NCI-H2196 treated with DMSO at 0.1 percent for 48 hours (cell line): ENCODE data around the gene ADAM12.

Experiments
- DNase-seq: peaks from one replicate; lab custom pipeline; 2025; ENCODE audit not compliant: unreplicated experiment; lab: John Stamatoyannopoulos, UW

Gene ADAM12

DNA sequence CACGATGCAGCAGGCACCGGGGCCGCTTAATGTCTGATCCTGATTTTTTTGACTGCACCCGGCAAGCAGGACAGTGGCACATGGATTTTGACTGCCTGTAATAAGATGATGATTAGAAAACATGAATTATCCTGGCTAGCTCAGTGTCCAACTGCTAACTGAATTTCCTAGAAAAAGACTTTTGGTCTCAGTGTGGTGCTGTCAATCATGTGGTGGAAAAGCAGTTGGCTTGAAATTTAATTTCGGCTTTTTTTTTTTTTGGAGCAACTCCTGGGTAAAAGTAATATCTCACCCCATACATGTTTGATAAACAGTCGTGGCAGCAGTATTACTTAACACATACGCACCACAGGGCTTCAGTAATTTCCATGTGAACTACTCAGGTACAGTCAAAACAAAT is 264.2 kb downstream of the ADAM12 start:
- no peak for DNase-seq

DNA sequence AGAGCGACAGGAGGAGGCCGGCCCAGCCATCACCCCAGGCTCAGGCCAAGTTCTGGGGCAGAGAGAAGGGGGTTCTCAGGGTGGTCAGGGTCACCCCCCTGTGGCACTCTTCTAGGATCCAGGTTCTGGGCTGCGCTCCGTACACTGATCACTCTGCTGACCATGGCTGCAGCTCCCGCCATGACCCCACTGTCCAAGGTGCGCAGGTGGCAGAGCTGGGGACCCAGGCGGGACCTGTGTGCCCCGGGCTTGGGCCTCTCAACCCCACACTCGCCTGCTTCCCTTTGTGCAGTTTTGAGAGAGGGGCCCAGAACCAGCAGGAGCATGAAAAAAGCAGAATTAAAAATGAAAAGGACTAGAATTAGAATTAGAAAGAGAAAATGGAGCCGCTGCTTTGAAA is 264.8 kb downstream of the ADAM12 start:
- no peak for DNase-seq

DNA sequence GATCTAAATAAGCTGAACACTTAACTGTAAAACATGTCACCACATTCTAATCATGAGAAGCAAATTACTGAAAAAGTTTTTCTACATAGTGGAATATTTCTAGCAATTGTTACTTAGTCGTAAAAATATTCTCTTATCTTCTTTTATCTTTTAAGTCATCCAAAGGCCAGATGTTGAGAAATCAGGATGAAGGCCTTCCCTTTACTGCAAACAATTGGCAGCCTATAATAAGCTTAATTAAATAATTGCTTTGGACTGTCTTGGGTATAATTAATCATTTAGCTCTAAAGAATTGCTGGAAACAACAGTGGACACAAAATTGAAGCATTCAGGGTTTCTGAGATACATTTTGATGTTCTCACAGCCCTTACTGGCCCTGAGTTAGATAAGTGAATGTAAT is 265.4 kb downstream of the ADAM12 start:
- DNase-seq, result no peak

DNA sequence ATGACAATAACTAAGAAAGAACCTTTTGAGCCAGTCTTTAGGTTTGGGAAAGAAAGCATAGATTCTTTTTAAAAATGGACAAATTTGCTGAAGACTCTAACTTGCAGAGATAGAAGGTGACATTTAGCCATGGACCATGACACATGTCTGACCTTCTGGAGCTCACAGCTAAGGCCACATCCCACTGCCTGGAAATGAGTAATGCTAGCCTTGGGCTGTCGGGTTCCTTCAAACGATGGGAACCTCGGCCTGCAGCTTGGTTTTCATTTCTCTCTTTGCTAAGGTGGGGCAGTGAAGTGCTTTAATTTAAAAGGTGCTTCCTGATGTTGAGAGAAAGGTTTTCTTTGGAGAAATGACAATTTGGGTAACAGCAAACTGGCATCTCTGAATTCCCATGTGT is 268.7 kb downstream of the ADAM12 start:
- no peak for DNase-seq

GRCh38 chr10:126118476-126118875 is 269.8 kb downstream of the ADAM12 start:
- DNase-seq, result no peak

DNA sequence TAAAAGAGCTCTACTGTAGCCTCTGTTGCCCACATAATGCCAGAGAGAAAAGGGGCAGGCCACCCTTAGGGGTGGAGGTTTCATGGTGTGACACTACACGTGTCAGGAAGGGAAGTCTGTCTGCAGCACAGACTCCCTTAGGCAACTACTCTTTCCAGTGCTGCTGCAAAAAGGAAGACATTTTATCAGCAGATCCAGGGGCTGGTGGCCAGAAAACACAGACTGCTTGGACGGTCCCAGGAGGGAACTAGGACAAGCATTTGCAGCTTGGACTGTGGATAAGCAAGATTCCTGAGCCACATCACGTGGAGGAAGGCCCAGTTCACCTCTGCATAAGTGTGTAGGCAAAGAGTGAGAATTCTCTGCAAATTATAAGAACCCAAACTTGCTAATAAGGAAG is 271.1 kb downstream of the ADAM12 start:
- DNase-seq, result no peak

GRCh38 chr10:126115886-126116285 is 272.4 kb downstream of the ADAM12 start:
- DNase-seq, result no peak

DNA sequence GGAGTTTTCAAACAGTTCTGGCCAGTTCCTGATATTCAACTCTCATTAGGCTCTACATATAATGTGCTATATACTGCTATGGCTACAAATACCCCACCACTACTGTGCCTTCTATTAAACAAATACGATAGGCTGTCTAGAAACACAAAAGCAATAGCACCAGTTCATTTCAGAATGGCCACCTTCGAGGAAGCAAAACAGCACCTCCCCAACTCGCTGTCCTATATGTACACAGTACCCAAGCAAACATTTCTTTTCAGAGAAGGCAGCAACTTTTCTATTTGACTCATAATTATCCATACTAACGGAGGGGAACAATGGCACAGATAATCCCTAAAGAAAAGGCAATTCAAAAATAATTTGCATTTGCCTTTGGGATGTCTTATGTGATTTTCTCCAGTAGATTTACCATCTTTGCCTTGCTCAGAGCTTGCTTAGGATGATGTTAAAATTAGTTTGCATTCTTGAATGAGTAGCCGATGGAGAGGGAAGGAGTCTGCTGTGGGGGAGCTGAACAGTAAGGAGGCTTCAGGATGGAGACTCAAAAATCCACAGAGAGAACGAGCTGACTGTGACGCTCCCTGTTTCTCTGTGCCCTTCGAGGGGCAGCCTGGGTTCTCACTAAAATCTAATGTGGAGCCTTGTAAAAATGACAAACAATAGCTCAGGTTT is 273.3 kb downstream of the ADAM12 start:
- no peak for DNase-seq

DNA sequence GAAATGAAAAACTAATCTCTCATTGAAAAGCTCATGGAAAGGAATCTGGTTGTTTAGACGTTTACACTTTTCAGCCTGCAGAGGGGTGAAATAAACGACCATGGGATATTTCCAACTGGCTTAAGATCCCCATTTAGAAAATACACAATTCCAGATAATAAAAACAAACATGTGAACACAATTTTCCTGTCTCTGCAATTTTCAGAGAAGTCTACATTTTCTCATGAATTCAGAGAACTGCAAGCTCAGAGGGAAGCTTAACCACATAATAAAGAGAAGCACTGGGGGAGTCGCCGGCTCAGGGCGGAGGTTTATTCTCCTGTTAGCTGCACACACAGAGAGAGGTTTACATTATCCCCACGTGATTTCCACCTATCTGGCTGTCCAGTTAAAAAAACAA is 276.8 kb downstream of the ADAM12 start:
- DNase-seq, result no peak

- DNase-seq, result no peak
These were observed 277.6 kb downstream of the ADAM12 start for GRCh38 chr10:126110489-126111180.

DNA sequence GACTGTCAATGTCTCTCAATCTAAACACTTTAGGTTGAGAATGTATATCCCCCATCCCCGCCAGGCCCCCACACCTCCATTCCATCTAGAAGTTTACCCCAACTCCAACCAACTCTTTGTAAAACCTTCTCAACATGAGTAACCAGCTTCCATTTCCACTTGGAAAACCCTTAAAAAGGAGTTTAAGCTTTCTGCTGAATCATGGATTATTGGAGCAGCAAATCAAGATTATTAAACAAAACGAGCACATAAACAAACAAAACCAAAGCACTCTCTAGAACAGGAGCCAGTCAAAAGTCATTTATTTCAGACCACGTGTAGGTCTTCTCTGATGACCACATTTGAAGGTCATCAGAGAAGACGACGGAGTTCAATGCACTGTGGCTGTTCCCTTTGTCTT is 278.4 kb downstream of the ADAM12 start:
- no peak for DNase-seq

- DNase-seq, result no peak
These were observed 279.6 kb downstream of the ADAM12 start for GRCh38 chr10:126108693-126109092.

DNA sequence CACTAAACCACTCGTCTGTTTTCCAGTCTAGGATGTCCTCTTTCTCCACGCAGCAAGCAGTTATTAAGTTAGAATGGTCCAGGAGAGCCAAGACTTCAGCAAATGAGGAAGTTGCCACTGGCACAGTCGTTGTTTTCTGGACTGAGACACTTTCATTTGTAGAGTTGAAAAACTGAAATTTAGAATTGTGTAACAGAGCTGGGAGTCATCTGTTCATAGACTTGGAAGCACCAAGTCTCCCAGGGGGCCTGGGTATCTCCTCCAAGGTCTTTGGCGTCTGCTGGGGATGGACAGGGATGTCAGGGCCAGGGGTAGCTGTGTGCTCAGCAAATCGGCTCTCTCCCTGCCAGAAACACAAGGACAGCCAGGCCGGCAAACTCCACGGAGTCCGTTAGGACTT is 283.5 kb downstream of the ADAM12 start:
- no peak for DNase-seq

- no peak for DNase-seq
These were observed 285.6 kb downstream of the ADAM12 start for GRCh38 chr10:126102636-126103035.

- DNase-seq, result no peak
These were observed 286.5 kb downstream of the ADAM12 start for GRCh38 chr10:126101736-126102135.

DNA sequence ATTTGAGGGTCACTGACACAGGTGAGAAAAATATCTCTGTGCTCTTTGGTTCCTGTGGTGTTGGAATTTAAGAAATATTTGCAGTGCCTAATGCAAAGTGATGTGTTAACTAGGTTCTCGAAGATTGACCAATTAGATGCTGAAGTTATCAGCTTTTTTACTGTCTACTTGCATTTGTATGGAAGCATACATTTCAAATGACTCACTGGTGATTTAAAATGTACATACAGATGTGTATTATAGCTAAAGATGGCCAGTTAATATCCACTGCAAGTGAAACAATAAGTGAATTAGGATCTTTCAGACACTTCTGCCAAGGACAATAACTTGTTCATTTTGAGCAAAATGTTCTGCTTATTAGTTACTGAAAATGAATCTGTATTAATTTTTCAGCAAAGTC is 287.0 kb downstream of the ADAM12 start:
- no peak for DNase-seq

- no peak for DNase-seq
These were observed 288.9 kb downstream of the ADAM12 start for GRCh38 chr10:126099366-126099765.

DNA sequence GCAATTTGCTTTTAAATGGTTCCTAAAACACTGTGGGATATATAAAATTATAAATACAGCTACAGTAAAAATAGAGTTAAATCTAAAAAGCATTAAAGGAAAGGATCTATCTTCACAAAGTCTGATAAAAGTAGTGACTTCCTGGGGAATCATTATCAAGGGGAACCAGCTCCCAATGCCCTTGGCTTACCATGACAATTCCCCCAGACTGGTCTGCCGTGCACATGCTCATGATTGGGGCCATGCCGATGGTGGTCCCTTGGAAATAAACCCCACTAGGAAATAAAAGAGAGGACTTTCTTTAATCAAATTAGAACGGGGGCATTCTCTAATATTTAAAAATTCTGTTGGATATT is 290.1 kb downstream of the ADAM12 start:
- DNase-seq, result no peak

DNA sequence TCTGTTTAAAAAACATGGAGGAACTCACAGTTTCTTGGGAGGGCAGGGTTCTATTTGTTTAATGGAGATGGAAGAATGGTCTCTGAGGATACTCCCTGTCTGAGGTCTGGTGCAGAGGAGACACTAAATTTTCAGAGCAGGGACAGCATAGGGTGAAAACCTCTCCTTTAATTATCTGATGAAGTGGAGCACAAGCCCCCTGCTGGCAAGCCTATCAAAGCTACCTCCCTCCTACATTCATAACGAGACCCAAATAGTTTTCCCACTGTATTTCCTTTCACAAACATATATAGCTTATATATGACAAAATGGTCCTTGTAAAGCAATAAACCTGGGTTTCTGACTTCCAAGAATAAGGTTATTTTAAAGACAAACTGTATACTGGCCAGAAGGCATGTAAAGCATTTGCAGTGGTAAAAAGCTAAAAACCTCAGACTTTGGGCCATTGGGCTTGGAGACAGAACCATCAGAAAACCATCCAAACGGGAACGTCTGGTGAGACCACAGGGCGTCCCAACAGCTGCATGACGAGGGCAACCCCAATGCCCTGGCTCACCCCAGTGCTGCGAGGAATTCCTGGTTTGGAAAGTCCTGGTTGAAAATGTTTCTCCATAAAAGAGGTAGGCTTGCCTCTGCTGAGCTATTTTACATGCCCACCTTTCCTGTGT is 290.6 kb downstream of the ADAM12 start:
- DNase-seq, result no peak

DNA sequence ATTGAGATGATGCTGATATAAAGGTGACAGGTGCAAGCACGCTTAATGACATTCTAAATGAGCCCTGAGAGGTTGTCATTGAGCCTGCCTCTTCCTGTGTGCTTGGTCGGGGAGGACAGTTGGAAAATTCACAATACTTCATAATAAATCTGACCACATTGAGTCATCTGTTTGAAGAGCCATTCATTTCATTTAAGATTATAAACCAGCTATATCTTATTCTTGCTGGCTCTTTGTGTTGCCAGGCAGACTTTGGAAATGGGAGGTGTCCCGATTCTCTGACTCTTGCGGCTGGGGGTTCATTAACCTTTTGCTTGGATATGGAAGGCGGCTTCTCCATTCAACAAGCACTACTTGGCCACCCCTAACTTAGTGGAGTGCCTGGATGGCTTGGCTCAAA is 293.7 kb downstream of the ADAM12 start:
- no peak for DNase-seq

DNA sequence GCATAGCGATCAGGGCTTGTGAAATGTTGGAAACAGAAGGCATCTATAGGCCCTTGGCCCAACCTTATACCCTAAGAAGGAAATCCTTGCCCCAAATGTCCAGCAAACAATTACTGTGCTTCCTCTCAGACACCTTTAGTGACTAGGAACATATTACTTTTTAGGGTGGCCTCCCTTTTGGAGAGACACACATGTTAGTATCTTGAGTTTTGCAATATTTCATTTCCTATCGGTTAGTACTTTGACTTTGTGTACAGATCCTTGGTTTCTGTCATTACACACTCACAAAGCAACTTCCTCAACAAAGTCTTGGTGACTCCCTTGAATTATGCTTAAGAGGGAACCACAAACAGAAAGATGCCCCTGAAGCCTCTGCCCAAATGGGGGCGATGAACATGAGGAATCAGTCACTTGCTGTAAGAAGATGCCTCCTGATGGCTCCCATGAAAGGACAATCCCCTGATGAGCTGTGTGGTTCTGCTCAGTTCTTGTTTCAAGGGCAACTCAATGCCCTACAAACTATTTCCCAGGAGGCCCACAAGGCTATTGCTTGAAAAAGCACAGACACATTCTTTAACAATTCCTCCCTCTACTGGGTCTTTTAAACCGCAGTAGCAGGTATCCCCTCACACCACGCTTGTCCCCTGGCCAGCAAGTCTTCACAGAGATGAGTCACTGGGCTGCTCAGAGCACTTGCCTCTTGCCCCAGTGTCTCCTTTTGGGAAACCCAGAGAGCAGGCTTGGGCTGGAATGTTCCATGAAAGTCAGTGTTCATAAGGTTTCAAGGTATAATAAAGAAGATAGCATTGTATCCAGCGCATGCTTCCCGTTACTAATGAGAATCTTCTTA is 295.7 kb downstream of the ADAM12 start:
- DNase-seq, result no peak
